HepG2 (cell line): ENCODE results near the gene ANKRD13D. TPM values are rescaled to one million over a fixed set of nuclear protein-coding genes. Genes with fewer than 3 reads are reported as not detected.
A peak's percentile ranks its signal among the peaks of the same experiment; 100 is the strongest.

Experiments
- ARNT2 ChIP-seq: sonication (generic); formaldehyde crosslinking; IDR thresholded peaks from 2 replicates; pipeline ENCODE4 v1.8.0; 2022; ENCODE audit warnings: mild to moderate bottlenecking, low read depth, missing genetic modification reagents, moderate library complexity
- CBFB ChIP-seq: sonication (generic); formaldehyde crosslinking; IDR thresholded peaks from 2 replicates; pipeline ENCODE4 v1.4.0; 2020; ENCODE audit warnings: missing genetic modification reagents
- CEBPB ChIP-seq: IDR thresholded peaks from 2 replicates; pipeline ENCODE4 v1.6.1; 2011; ENCODE audit warnings: low read depth, low read length, improper control_type of control experiment, borderline replicate concordance
- ELF3 ChIP-seq: IDR thresholded peaks from 2 replicates; pipeline ENCODE4 v1.6.1; 2016; ENCODE audit warnings: missing genetic modification reagents, missing compliant biosample characterization
- FOXP1 ChIP-seq, 2 experiments: fragments of 450-650 bp in 1 of 2; IDR thresholded peaks; 2 replicates each; pipeline ENCODE4 v1.6.1; 2017 to 2018; ENCODE audit warnings: antibody characterized with exemption in 1 of 2
- KMT2B ChIP-seq: IDR thresholded peaks from 2 replicates; pipeline ENCODE4 v1.6.1; 2016; ENCODE audit warnings: missing genetic modification reagents, missing compliant biosample characterization
- MAZ ChIP-seq, 2 experiments: sonication (generic) in 1 of 2; formaldehyde crosslinking in 1 of 2; IDR thresholded peaks; 2 replicates each; pipeline versions ENCODE4 v1.5.0 to v1.6.1; 2012 to 2020; ENCODE audit warnings: low read depth in 2 of 2, mild to moderate bottlenecking in 2 of 2, borderline replicate concordance in 1 of 2, improper control_type of control experiment in 1 of 2, low read length in 1 of 2, missing genetic modification reagents in 1 of 2, moderate library complexity in 1 of 2
- NONO ChIP-seq, 2 experiments: fragments of 450-650 bp in 1 of 2; sonication (generic) in 1 of 2; formaldehyde crosslinking in 1 of 2; IDR thresholded peaks in 1 of 2; conservative IDR thresholded peaks in 1 of 2; 2 replicates each; pipeline versions ENCODE4 v1.6.1 to v1.8.0; 2017 to 2022; ENCODE audit warnings: mild to moderate bottlenecking in 1 of 2, missing genetic modification reagents in 1 of 2, moderate library complexity in 1 of 2
- RNF2 ChIP-seq: fragments of 450-650 bp; conservative IDR thresholded peaks from 2 replicates; pipeline ENCODE4 v1.6.1; 2016; ENCODE audit warnings: low read depth
- SALL1 ChIP-seq: sonication (generic); formaldehyde crosslinking; IDR thresholded peaks from 2 replicates; pipeline ENCODE4 v1.8.0; 2022; ENCODE audit warnings: mild to moderate bottlenecking, missing genetic modification reagents
- TBL1XR1 ChIP-seq: fragments of 150-350 bp; IDR thresholded peaks from 2 replicates; pipeline ENCODE4 v1.6.1; 2014; ENCODE audit warnings: borderline replicate concordance, low read length; ENCODE audit not compliant: partially characterized antibody
- TCF7L2 ChIP-seq: IDR thresholded peaks from 2 replicates; pipeline ENCODE4 v1.6.1; 2011; ENCODE audit warnings: mild to moderate bottlenecking, low read depth, low read length, moderate library complexity
- U2AF1 ChIP-seq: fragments of 200-400 bp; formaldehyde crosslinking; optimal IDR thresholded peaks from 2 replicates; pipeline ENCODE3; 2017; ENCODE audit warnings: mild to moderate bottlenecking, low read depth, low read length
- ZFYVE20 ChIP-seq: sonication (generic); formaldehyde crosslinking; IDR thresholded peaks from 2 replicates; pipeline ENCODE4 v1.8.0; 2023; ENCODE audit warnings: low read depth, mild to moderate bottlenecking, moderate library complexity, missing genetic modification reagents, borderline replicate concordance
- ZKSCAN1 ChIP-seq: fragments of 150-350 bp; IDR thresholded peaks from 2 replicates; pipeline ENCODE4 v1.6.1; 2014; ENCODE audit warnings: low read length
- ZNF572 ChIP-seq: sonication (generic); formaldehyde crosslinking; IDR thresholded peaks from 2 replicates; pipeline ENCODE4 v1.5.1; 2020; ENCODE audit warnings: mild to moderate bottlenecking, missing genetic modification reagents
- ZNF83 ChIP-seq: sonication (generic); formaldehyde crosslinking; IDR thresholded peaks from 2 replicates; pipeline ENCODE4 v1.4.0; 2020; ENCODE audit warnings: missing genetic modification reagents, mild to moderate bottlenecking, borderline replicate concordance
- ZSCAN25 ChIP-seq: sonication (generic); formaldehyde crosslinking; IDR thresholded peaks from 2 replicates; pipeline ENCODE4 v1.8.0; 2022; ENCODE audit warnings: mild to moderate bottlenecking, missing genetic modification reagents
- ZSCAN30 ChIP-seq: sonication (generic); formaldehyde crosslinking; IDR thresholded peaks from 2 replicates; pipeline ENCODE4 v1.5.0; 2020; ENCODE audit warnings: mild to moderate bottlenecking, missing genetic modification reagents
- polyA plus RNA-seq, 8 experiments: library from polyadenylated mRNA; depleted of rRNA in 3 of 8; stranded (reverse) in 7 of 8; unstranded in 1 of 8; fragments of >200 nt; fragmentation: Illumina TruSeq in 4 of 8; extraction: Trizol in 4 of 8; gene quantifications; 2 replicates each; pipeline versions ENCODE4 v1.2.1 to v1.2.3, GENCODE V29; 2011 to 2016; ENCODE audit warnings: low read depth in 4 of 8, missing spikeins in 1 of 8, mixed read lengths in 1 of 8; ENCODE audit not compliant: insufficient read depth in 1 of 8
- total RNA-seq, 5 experiments: library from RNA; depleted of rRNA; stranded (reverse); fragments of >200 nt; fragmentation: Illumina TruSeq; extraction: Trizol; gene quantifications; 2 replicates each; pipeline ENCODE4 v1.2.3, GENCODE V29; 2016; ENCODE audit warnings: low read depth in 1 of 5
- TF ChIP-seq, protein P1 (sequence below): sonication (generic); formaldehyde crosslinking; IDR thresholded peaks from 2 replicates; pipeline ENCODE4 v1.4.0; 2020; ENCODE audit warnings: missing genetic modification reagents, low read depth, mild to moderate bottlenecking, borderline replicate concordance
- TF ChIP-seq, protein P2 (sequence below): sonication (generic); formaldehyde crosslinking; IDR thresholded peaks from 2 replicates; pipeline ENCODE4 v1.5.1; 2020; ENCODE audit warnings: mild to moderate bottlenecking, missing genetic modification reagents, moderate library complexity
- TF ChIP-seq, protein P3 (sequence below): sonication (generic); formaldehyde crosslinking; IDR thresholded peaks from 2 replicates; pipeline ENCODE4 v1.4.0; 2020; ENCODE audit warnings: missing genetic modification reagents, borderline replicate concordance

The ANKRD13D gene
- total and polyA plus RNA-seq, 2 of the 13 experiments (the other 11 are each of a cell fraction or from before 2014, with no cell fraction given): 18.6 to 27.3 TPM

DNA sequence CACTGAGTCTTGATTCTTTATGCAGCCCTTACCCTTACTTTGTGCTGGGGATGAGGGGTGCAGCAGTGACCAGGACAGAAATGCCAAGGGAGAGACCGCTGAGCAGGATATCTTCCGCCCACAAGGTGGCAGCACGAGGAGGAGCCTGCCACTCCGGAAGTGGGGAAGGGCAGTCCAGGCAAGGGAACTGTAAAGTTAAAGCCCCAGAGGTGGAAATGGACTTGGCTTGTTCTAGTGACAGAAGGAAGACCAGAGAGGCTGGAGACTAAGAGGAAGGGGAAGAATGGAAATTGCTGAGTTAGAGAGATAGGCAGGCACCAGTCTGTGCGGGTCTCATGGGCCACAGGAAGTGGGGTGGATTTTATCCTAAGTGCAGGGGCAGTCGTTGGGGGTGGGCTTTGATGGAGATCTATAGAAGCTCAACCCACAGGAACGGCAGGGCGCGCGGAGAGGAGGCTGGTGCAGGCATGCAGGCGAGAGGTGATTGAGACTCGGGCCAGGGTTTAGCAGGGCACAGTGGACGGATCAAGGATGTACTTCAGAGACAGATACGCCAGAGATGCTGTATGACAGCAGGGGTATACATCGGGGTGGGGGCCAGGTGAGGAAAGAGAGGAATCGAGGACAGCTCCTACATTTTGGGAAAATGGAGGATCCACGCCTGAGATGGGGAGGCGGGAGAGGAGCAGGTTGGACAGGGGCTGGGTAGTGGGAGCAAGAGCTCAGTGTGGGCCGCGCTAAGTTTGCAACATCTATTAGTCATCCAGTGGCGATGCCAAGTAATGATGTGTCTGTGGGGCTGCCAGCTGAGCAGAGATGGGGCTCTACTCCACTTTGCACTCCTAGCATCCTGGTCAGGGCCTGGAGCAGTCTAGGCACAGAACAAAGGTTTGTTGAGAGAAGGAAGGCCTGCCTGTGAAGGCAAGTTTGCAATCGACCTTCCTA lies 26.1 kb upstream of the ANKRD13D start (continued):
- no peak for TF ChIP-seq RNF2
- peak; percentile 73 for TF ChIP-seq U2AF1
- no peak for TF ChIP-seq ZNF572
- no peak for TF ChIP-seq TCF7L2
- no peak for TF ChIP-seq CEBPB
- no peak for TF ChIP-seq KMT2B
- TF ChIP-seq ZKSCAN1: no peak
- no peak for TF ChIP-seq ARNT2 (CRISPR knock-in tag)
- no peak for TF ChIP-seq FOXP1 (IDR thresholded peaks at IDR 0.05)
- TF ChIP-seq FOXP1 (CRISPR knock-in tag; IDR thresholded peaks at IDR 0.05): no peak
- TF ChIP-seq ELF3 (CRISPR knock-in tag): peak; percentile 41; the same call in 1 of the 2 replicates
- TF ChIP-seq NONO (IDR thresholded peaks at IDR 0.05): no peak
- peak; percentile 71 for TF ChIP-seq NONO (CRISPR knock-in tag; conservative IDR thresholded peaks at IDR 0.05)
- TF ChIP-seq ZFYVE20: no peak
- TF ChIP-seq, protein P1, sequence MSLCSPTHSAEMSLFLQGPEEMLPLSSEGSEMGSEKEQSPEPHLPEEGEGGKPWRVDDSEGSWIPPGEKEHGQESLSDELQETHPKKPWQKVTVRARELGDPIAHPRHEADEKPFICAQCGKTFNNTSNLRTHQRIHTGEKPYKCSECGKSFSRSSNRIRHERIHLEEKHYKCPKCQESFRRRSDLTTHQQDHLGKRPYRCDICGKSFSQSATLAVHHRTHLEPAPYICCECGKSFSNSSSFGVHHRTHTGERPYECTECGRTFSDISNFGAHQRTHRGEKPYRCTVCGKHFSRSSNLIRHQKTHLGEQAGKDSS (CRISPR knock-in tag): no peak
- no peak for TF ChIP-seq CBFB
- no peak for TF ChIP-seq ZSCAN25
- TF ChIP-seq, protein P2, sequence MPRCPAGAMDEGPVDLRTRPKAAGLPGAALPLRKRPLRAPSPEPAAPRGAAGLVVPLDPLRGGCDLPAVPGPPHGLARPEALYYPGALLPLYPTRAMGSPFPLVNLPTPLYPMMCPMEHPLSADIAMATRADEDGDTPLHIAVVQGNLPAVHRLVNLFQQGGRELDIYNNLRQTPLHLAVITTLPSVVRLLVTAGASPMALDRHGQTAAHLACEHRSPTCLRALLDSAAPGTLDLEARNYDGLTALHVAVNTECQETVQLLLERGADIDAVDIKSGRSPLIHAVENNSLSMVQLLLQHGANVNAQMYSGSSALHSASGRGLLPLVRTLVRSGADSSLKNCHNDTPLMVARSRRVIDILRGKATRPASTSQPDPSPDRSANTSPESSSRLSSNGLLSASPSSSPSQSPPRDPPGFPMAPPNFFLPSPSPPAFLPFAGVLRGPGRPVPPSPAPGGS (CRISPR knock-in tag): no peak
- TF ChIP-seq TBL1XR1: no peak
- no peak for TF ChIP-seq MAZ (IDR thresholded peaks at IDR 0.05; ENCODE audit: borderline replicate concordance, low read depth, low read length)
- TF ChIP-seq MAZ (CRISPR knock-in tag; IDR thresholded peaks at IDR 0.05; ENCODE audit: low read depth): peak; percentile 20; the same call in 1 of the 2 replicates
- no peak for TF ChIP-seq ZSCAN30 (CRISPR knock-in tag)
- TF ChIP-seq ZNF83 (CRISPR knock-in tag): no peak
- 0 out of 2 replicates have a peak, but pooled peaks have one; percentile 49 for TF ChIP-seq SALL1 (CRISPR knock-in tag)
- TF ChIP-seq, protein P3, sequence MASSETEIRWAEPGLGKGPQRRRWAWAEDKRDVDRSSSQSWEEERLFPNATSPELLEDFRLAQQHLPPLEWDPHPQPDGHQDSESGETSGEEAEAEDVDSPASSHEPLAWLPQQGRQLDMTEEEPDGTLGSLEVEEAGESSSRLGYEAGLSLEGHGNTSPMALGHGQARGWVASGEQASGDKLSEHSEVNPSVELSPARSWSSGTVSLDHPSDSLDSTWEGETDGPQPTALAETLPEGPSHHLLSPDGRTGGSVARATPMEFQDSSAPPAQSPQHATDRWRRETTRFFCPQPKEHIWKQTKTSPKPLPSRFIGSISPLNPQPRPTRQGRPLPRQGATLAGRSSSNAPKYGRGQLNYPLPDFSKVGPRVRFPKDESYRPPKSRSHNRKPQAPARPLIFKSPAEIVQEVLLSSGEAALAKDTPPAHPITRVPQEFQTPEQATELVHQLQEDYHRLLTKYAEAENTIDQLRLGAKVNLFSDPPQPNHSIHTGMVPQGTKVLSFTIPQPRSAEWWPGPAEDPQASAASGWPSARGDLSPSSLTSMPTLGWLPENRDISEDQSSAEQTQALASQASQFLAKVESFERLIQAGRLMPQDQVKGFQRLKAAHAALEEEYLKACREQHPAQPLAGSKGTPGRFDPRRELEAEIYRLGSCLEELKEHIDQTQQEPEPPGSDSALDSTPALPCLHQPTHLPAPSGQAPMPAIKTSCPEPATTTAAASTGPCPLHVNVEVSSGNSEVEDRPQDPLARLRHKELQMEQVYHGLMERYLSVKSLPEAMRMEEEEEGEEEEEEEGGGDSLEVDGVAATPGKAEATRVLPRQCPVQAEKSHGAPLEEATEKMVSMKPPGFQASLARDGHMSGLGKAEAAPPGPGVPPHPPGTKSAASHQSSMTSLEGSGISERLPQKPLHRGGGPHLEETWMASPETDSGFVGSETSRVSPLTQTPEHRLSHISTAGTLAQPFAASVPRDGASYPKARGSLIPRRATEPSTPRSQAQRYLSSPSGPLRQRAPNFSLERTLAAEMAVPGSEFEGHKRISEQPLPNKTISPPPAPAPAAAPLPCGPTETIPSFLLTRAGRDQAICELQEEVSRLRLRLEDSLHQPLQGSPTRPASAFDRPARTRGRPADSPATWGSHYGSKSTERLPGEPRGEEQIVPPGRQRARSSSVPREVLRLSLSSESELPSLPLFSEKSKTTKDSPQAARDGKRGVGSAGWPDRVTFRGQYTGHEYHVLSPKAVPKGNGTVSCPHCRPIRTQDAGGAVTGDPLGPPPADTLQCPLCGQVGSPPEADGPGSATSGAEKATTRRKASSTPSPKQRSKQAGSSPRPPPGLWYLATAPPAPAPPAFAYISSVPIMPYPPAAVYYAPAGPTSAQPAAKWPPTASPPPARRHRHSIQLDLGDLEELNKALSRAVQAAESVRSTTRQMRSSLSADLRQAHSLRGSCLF (CRISPR knock-in tag): no peak
